ENCODE measurements around the gene OR5AN1.

Gene OR5AN1, protein sequence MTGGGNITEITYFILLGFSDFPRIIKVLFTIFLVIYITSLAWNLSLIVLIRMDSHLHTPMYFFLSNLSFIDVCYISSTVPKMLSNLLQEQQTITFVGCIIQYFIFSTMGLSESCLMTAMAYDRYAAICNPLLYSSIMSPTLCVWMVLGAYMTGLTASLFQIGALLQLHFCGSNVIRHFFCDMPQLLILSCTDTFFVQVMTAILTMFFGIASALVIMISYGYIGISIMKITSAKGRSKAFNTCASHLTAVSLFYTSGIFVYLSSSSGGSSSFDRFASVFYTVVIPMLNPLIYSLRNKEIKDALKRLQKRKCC

DNA sequence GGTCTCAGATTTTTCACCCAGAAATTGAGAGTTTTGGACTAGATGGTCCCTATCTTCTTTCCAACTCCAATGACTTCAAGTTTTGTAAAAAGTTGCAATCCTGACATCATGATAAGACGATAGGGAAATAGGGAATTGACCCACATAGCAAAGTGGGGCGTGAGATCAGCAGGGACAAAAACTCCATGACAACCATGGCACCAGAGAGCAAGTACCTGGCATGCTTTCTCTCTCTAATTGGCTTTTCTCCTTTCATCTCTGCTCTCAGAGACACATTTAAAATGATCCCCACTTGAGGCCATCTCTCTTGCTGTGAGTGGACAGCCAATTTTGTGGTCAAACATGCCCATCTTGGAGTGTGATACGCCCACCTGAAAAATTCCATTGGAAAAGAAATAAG, at the start of gene OR5AN1:
Gene OR5AN1 (plus strand): TSS at position 301 of the 400 bp plus-strand sequence. CDS start 5,564 bp downstream, outside the sequence.
- H3K27ac ChIP-seq (ENCODE audit: low read depth, low read length), result no peak within 1 kb of the TSS

DNA sequence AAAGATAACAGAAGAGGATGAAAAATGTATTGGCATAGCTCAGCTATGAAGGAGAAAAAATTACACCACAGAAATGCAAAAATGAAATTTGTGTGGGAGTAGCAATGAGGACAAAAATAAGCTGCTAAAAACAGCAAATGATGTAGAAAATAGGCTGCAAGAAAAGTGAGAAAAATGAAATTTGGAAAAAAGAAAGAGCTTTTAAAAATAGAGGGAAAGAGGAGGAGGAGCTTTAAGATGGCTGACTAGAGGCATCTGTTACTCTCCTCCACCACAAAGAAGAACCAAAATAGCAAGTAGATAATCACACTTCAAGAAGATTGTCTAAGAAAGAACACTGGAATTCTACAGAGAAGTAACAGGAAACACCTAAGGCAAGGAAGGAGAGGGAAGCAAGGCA, 23.7 kb upstream of the OR5AN1 start:
- Histone ChIP-seq H3K9ac (ENCODE audit: low read length) (no peak overlapping the region), H3F3A (ENCODE audit: insufficient read depth) (no peaks in the 10 kb centered on the region), H3K9me3 (ENCODE audit: insufficient read depth, low read length) (peaks cover under 1% of the 10 kb centered on the region; the same call in 1 of the 2 replicates), H4K20me1 (ENCODE audit: low read depth, low read length) (no peaks in the 10 kb centered on the region), H2AFZ (ENCODE audit: low read depth, low read length, severe bottlenecking) (no peak overlapping the region), H3K27me3 (ENCODE audit: low read length) (no peaks in the 10 kb centered on the region), H3K27ac (ENCODE audit: low read depth, low read length) (no peak overlapping the region), H3K4me3 (ENCODE audit: insufficient read depth, low read length, poor library complexity, severe bottlenecking) (no peak overlapping the region), H3K36me3 (ENCODE audit: low read length) (no peaks in the 10 kb centered on the region), H3K4me2 (ENCODE audit: low read depth, low read length, poor library complexity, severe bottlenecking) (no peak overlapping the region), H3K79me2 (ENCODE audit: insufficient read depth, low read length) (no peaks in the 10 kb centered on the region), H3K9me2 (replicated peaks; ENCODE audit: insufficient read depth, low read length) (0 out of 2 replicates have a peak, but pooled peaks cover 3% of the 10 kb centered on the region)
- TF ChIP-seq EZH2phosphoT487 (conservative IDR thresholded peaks at IDR 0.05; ENCODE audit: low read length), result no peak
- TF ChIP-seq, protein P1, sequence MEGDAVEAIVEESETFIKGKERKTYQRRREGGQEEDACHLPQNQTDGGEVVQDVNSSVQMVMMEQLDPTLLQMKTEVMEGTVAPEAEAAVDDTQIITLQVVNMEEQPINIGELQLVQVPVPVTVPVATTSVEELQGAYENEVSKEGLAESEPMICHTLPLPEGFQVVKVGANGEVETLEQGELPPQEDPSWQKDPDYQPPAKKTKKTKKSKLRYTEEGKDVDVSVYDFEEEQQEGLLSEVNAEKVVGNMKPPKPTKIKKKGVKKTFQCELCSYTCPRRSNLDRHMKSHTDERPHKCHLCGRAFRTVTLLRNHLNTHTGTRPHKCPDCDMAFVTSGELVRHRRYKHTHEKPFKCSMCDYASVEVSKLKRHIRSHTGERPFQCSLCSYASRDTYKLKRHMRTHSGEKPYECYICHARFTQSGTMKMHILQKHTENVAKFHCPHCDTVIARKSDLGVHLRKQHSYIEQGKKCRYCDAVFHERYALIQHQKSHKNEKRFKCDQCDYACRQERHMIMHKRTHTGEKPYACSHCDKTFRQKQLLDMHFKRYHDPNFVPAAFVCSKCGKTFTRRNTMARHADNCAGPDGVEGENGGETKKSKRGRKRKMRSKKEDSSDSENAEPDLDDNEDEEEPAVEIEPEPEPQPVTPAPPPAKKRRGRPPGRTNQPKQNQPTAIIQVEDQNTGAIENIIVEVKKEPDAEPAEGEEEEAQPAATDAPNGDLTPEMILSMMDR (IDR thresholded peaks at IDR 0.05; ENCODE audit: insufficient read depth, low read length, poor library complexity, severe bottlenecking), result no peak

More for the DNA sequence above, at the start of gene OR5AN1:
- Histone ChIP-seq H3K4me2 (ENCODE audit: low read depth, low read length, poor library complexity, severe bottlenecking) (no peak within 1 kb of the TSS), H3K36me3 (ENCODE audit: low read length) (no peaks in the 10 kb centered on the region), H3K9me2 (replicated peaks; ENCODE audit: insufficient read depth, low read length) (no peaks in the 10 kb centered on the region), H2AFZ (ENCODE audit: low read depth, low read length, severe bottlenecking) (no peak within 1 kb of the TSS), H3K4me3 (ENCODE audit: insufficient read depth, low read length, poor library complexity, severe bottlenecking) (no peak within 1 kb of the TSS), H3K9ac (ENCODE audit: low read length) (no peak within 1 kb of the TSS), H3K27me3 (ENCODE audit: low read length) (no peaks in the 10 kb centered on the region), H3K9me3 (ENCODE audit: insufficient read depth, low read length) (no peaks in the 10 kb centered on the region), H4K20me1 (ENCODE audit: low read depth, low read length) (no peaks in the 10 kb centered on the region), H3K79me2 (ENCODE audit: insufficient read depth, low read length) (no peaks in the 10 kb centered on the region), H3F3A (ENCODE audit: insufficient read depth) (no peaks in the 10 kb centered on the region)
- TF ChIP-seq, protein P1 (IDR thresholded peaks at IDR 0.05; ENCODE audit: insufficient read depth, low read length, poor library complexity, severe bottlenecking), result no peak
- TF ChIP-seq EZH2phosphoT487 (conservative IDR thresholded peaks at IDR 0.05; ENCODE audit: low read length), result no peak

DNA sequence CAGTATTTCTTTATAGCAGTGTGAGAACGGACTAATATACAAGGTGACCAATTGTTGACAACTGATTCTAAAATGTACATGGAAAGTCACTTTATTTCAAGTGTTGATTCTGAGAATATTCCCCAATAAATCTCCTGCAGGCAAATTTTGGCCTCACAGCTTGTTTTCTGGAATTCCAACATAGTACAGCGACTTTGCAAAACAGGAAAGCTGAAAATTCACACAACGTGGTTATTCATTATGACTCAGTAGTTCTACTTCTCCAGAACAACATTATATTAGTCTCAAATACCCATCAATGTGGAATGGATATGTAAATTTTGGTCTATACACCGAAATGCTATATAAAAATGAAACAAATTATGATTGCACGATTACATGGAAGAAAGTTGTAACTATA, 22.5 kb upstream of the OR5AN1 start:
- H3K9me3 ChIP-seq (ENCODE audit: insufficient read depth, low read length), result peaks cover 5% of the 10 kb centered on the region; the same call in 1 of the 2 replicates
- H2AFZ ChIP-seq (ENCODE audit: low read depth, low read length, severe bottlenecking), result no peak overlapping the region
- H3K9me2 ChIP-seq (replicated peaks; ENCODE audit: insufficient read depth, low read length), result 0 out of 2 replicates have a peak, but pooled peaks cover 3% of the 10 kb centered on the region
- no peaks in the 10 kb centered on the region for H3K79me2 ChIP-seq (ENCODE audit: insufficient read depth, low read length)
- H3K9ac ChIP-seq (ENCODE audit: low read length), result no peak overlapping the region
- H3K4me2 ChIP-seq (ENCODE audit: low read depth, low read length, poor library complexity, severe bottlenecking), result no peak overlapping the region
- H4K20me1 ChIP-seq (ENCODE audit: low read depth, low read length), result no peaks in the 10 kb centered on the region
- no peaks in the 10 kb centered on the region for H3K27me3 ChIP-seq (ENCODE audit: low read length)
- no peaks in the 10 kb centered on the region for H3K36me3 ChIP-seq (ENCODE audit: low read length)
- no peak overlapping the region for H3K27ac ChIP-seq (ENCODE audit: low read depth, low read length)
- H3F3A ChIP-seq (ENCODE audit: insufficient read depth), result no peaks in the 10 kb centered on the region
- H3K4me3 ChIP-seq (ENCODE audit: insufficient read depth, low read length, poor library complexity, severe bottlenecking), result no peak overlapping the region
- TF ChIP-seq, protein P1 (IDR thresholded peaks at IDR 0.05; ENCODE audit: insufficient read depth, low read length, poor library complexity, severe bottlenecking), result no peak
- TF ChIP-seq EZH2phosphoT487 (conservative IDR thresholded peaks at IDR 0.05; ENCODE audit: low read length), result no peak
